Measurements from ENCODE around the gene FOXO6.

Gene FOXO6

GRCh38 chr1:41344708-41345159 is 16.5 kb upstream of the FOXO6 start:
- Histone ChIP-seq H3K27ac (no peak overlapping the region), H3K4me1 (ENCODE audit: control insufficient read depth in 1 of 2, insufficient read depth in 1 of 2, low read depth in 1 of 2, low read length in 1 of 2) (no peaks in the 10 kb centered on the region), H3K4me3 (ENCODE audit: low read depth in 1 of 2, low read length in 1 of 2) (no peak overlapping the region), H3K36me3 (no peaks in the 10 kb centered on the region), H3K27me3 (peaks cover 31% of the 10 kb centered on the region), H3K9me3 (no peaks in the 10 kb centered on the region)
- no peak for TF ChIP-seq CTCF (IDR thresholded peaks at IDR 0.05)

- no peaks in the 10 kb centered on the region for H3K36me3 ChIP-seq
- H3K4me3 ChIP-seq (ENCODE audit: low read depth in 1 of 2, low read length in 1 of 2) = no peak overlapping the region
- peaks cover 27% of the 10 kb centered on the region for H3K27me3 ChIP-seq
- TF ChIP-seq CTCF (IDR thresholded peaks at IDR 0.05) = no peak
- H3K4me1 ChIP-seq (ENCODE audit: control insufficient read depth in 1 of 2, insufficient read depth in 1 of 2, low read depth in 1 of 2, low read length in 1 of 2) = no peaks in the 10 kb centered on the region
- H3K27ac ChIP-seq = no peak overlapping the region
- H3K9me3 ChIP-seq = no peaks in the 10 kb centered on the region
Measured at GRCh38 chr1:41345434-41346075, 15.7 kb upstream of the FOXO6 start.

- no peaks in the 10 kb centered on the region for H3K36me3 ChIP-seq
- no peaks in the 10 kb centered on the region for H3K9me3 ChIP-seq
- no peaks in the 10 kb centered on the region for H3K4me1 ChIP-seq (ENCODE audit: control insufficient read depth in 1 of 2, insufficient read depth in 1 of 2, low read depth in 1 of 2, low read length in 1 of 2)
- no peak overlapping the region for H3K4me3 ChIP-seq (ENCODE audit: low read depth in 1 of 2, low read length in 1 of 2)
- no peak for TF ChIP-seq CTCF (IDR thresholded peaks at IDR 0.05)
- peaks cover 21% of the 10 kb centered on the region for H3K27me3 ChIP-seq
- H3K27ac ChIP-seq = no peak overlapping the region
Measured at GRCh38 chr1:41347276-41347675, 14.0 kb upstream of the FOXO6 start.

GRCh38 chr1:41348394-41348793 is 12.8 kb upstream of the FOXO6 start:
- Histone ChIP-seq H3K4me1 (ENCODE audit: control insufficient read depth in 1 of 2, insufficient read depth in 1 of 2, low read depth in 1 of 2, low read length in 1 of 2) (no peaks in the 10 kb centered on the region), H3K27ac (no peak overlapping the region), H3K4me3 (ENCODE audit: low read depth in 1 of 2, low read length in 1 of 2) (no peak overlapping the region), H3K27me3 (peaks cover 19% of the 10 kb centered on the region), H3K9me3 (no peaks in the 10 kb centered on the region), H3K36me3 (no peaks in the 10 kb centered on the region)
- no peak for TF ChIP-seq CTCF (IDR thresholded peaks at IDR 0.05)

- H3K4me3 ChIP-seq (ENCODE audit: low read depth in 1 of 2, low read length in 1 of 2) = no peak overlapping the region
- no peak overlapping the region for H3K27ac ChIP-seq
- H3K27me3 ChIP-seq = peaks cover 19% of the 10 kb centered on the region
- H3K9me3 ChIP-seq = no peaks in the 10 kb centered on the region
- no peak for TF ChIP-seq CTCF (IDR thresholded peaks at IDR 0.05)
- no peaks in the 10 kb centered on the region for H3K4me1 ChIP-seq (ENCODE audit: control insufficient read depth in 1 of 2, insufficient read depth in 1 of 2, low read depth in 1 of 2, low read length in 1 of 2)
- H3K36me3 ChIP-seq = no peaks in the 10 kb centered on the region
Measured at GRCh38 chr1:41349361-41350054, 11.7 kb upstream of the FOXO6 start.

Measured in neutrophil (primary cell).